Endothelial cell of umbilical vein (primary cell): ENCODE results near the gene TXNL4B. TPM values are rescaled to one million over a fixed set of nuclear protein-coding genes. Genes with fewer than 3 reads are reported as not detected.

Experiments
- BruUV-seq: library from RNA; stranded (reverse); fragments of 400-500 nt; replicated peaks from 2 replicates; lab custom pipeline; 2021; lab: Mats Ljungman, UMichigan
- CTCF ChIA-PET: fragments of 300-600, 350-600 bp; sonication (Branson Sonifier 250); formaldehyde crosslinking; loops from one replicate; lab custom pipeline; 2021; ENCODE audit warnings: antibody characterized with exemption, inconsistent platforms; lab: Charles Lee
- POLR2A ChIA-PET: fragments of 300-600, 350-600 bp; sonication (Branson Sonifier 250); formaldehyde crosslinking; loops from one replicate; lab custom pipeline; 2021; ENCODE audit warnings: antibody characterized with exemption, inconsistent platforms; lab: Charles Lee
- DNase-seq: peaks from one replicate; pipeline ENCODE4 v3.0.0-alpha.2; 2011; ENCODE audit warnings: low read depth, low spot score
- FAIRE-seq: peaks from 2 replicates; lab custom pipeline; 2011; peaks lifted over from hg19 to GRCh38; lab: Jason Lieb, UNC
- H2AFZ ChIP-seq: 2 replicates; pipeline ENCODE4 v1.6.0; 2012; ENCODE audit warnings: low read depth, low read length, control low read depth, inconsistent platforms
- H3K27ac ChIP-seq: 2 replicates; pipeline ENCODE4 v1.5.1; 2011; ENCODE audit warnings: low read depth, mild to moderate bottlenecking, control low read depth, low read length, moderate library complexity; ENCODE audit not compliant: insufficient read depth
- H3K27me3 ChIP-seq, 2 experiments: 2 replicates each; pipeline versions ENCODE4 v1.6.0 to v1.6.1; 2011; ENCODE audit warnings: low read length in 2 of 2, mixed read lengths in 1 of 2; ENCODE audit not compliant: control insufficient read depth in 2 of 2, insufficient read depth in 2 of 2
- H3K36me3 ChIP-seq, 2 experiments: 2 replicates in 1 of 2; 3 replicates in 1 of 2; pipeline ENCODE4 v1.5.1; 2011; ENCODE audit warnings: low read length in 2 of 2, mild to moderate bottlenecking in 1 of 2, moderate library complexity in 1 of 2; ENCODE audit not compliant: control insufficient read depth in 2 of 2, insufficient read depth in 2 of 2; ENCODE audit errors: extremely low read depth in 1 of 2
- H3K4me1 ChIP-seq: 3 replicates; pipeline ENCODE4 v1.5.1; 2011; ENCODE audit warnings: mild to moderate bottlenecking, low read length; ENCODE audit not compliant: control insufficient read depth, insufficient read depth; ENCODE audit errors: extremely low read depth
- H3K4me2 ChIP-seq: 2 replicates; pipeline ENCODE4 v1.6.1; 2011; ENCODE audit warnings: low read length, control low read depth, mixed read lengths; ENCODE audit not compliant: insufficient read depth
- H3K4me3 ChIP-seq, 3 experiments: fragments of 200-600 bp in 1 of 3; sonication (generic), shearing (Covaris generic) in 1 of 3; replicated peaks in 1 of 3; 2 replicates each; pipeline ENCODE4 v1.5.1; 2011 to 2016; ENCODE audit warnings: control low read depth in 3 of 3, low read length in 3 of 3, mild to moderate bottlenecking in 2 of 3, inconsistent platforms in 1 of 3, low read depth in 1 of 3, moderate library complexity in 1 of 3; ENCODE audit not compliant: insufficient read depth in 1 of 3
- H3K79me2 ChIP-seq: 2 replicates; pipeline ENCODE4 v1.6.0; 2012; ENCODE audit warnings: low read length, inconsistent platforms; ENCODE audit not compliant: control insufficient read depth, insufficient read depth
- H3K9ac ChIP-seq: replicated peaks from 2 replicates; pipeline ENCODE3; 2011; ENCODE audit warnings: low read length, control low read depth; ENCODE audit not compliant: insufficient read depth; ENCODE audit errors: extremely low read depth
- H3K9me1 ChIP-seq: replicated peaks from 3 replicates; pipeline ENCODE4 v1.6.0; 2011; ENCODE audit warnings: mild to moderate bottlenecking, low read length; ENCODE audit not compliant: control insufficient read depth, insufficient read depth; ENCODE audit errors: extremely low read depth
- H3K9me3 ChIP-seq: replicated peaks from 2 replicates; pipeline ENCODE4 v1.5.1; 2012; ENCODE audit warnings: low read length, inconsistent platforms; ENCODE audit not compliant: control insufficient read depth, insufficient read depth
- H4K20me1 ChIP-seq: replicated peaks from 2 replicates; pipeline ENCODE3; 2011; ENCODE audit warnings: mild to moderate bottlenecking, low read length; ENCODE audit not compliant: control insufficient read depth, insufficient read depth; ENCODE audit errors: extremely low read depth
- EZH2 ChIP-seq: IDR thresholded peaks from 2 replicates; pipeline ENCODE4 v1.6.1; 2012; ENCODE audit warnings: borderline replicate concordance, low read depth, mild to moderate bottlenecking, moderate library complexity, low read length, inconsistent platforms; ENCODE audit not compliant: severe bottlenecking
- POLR2A ChIP-seq: IDR thresholded peaks from 2 replicates; pipeline ENCODE4 v1.6.1; 2012; ENCODE audit warnings: low read depth, mild to moderate bottlenecking, control low read depth, low read length
- dilution Hi-C: fragments of 300-500 bp; cut with MboI; formaldehyde crosslinking; loops from one replicate; pipeline ENCODE4 v1.15.0; 2019; ENCODE audit warnings: low sequenced_read_pairs; ENCODE audit not compliant: extremely low pct_ligation_motif_present
- intact Hi-C: fragments of 100-400 bp; cut with micrococcal nuclease; formaldehyde crosslinking; loops from one replicate; pipeline ENCODE4 v1.10.0; 2022
- polyA plus RNA-seq, 4 experiments: library from polyadenylated mRNA; depleted of rRNA in 3 of 4; stranded (reverse) in 3 of 4; unstranded in 1 of 4; fragments of >200 nt; gene quantifications; 2 replicates each; pipeline versions ENCODE4 v1.2.1 to v1.2.3, GENCODE V29; 2011 to 2012; ENCODE audit warnings: missing spikeins in 1 of 4
- total RNA-seq: library from RNA; stranded (reverse); gene quantifications from 2 replicates; pipeline ENCODE4 v1.2.3, GENCODE V29; 2021
- TF ChIP-seq, protein P1 (sequence below), 2 donors: IDR thresholded peaks; 1 replicate in 1 of 2; 2 replicates in 1 of 2; pipeline ENCODE4 v1.5.1; 2011; ENCODE audit warnings: low read length in 2 of 2, mild to moderate bottlenecking in 2 of 2, moderate library complexity in 2 of 2, control low read depth in 1 of 2, inconsistent platforms in 1 of 2, low read depth in 1 of 2; ENCODE audit not compliant: insufficient read depth in 1 of 2; ENCODE audit errors: extremely low read depth in 1 of 2

The TXNL4B gene
- total and polyA plus RNA-seq, 2 donors (not counting 3 experiments of a cell fraction or from before 2014, with no cell fraction given): 10.0 to 12.7 TPM

DNA sequence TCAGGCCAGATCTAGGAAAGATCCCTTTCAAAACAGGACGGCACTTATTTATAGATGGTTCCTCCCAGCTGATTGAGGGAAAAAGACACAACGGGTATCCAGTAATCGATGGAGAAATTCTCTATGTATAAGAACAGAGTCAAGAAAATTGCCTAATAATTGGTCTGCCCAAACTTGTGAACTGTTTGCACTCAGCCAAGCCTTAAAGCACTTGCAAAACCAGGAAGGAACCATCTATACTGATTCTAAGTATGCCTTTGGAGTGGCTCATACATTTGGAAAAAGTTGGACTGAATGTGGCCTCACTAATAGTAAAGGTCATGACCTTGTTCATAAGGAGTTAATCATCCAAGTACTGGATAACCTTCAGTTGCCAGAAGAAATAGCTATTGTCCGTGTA, 24.5 kb downstream of the TXNL4B start:
- no peak overlapping the region for H3K4me3 ChIP-seq
- H3K4me2 ChIP-seq: no peak overlapping the region
- H3K27me3 ChIP-seq: no peaks in the 10 kb centered on the region
- DNase-seq (no peak), FAIRE-seq (no peak)
- H3K4me1 ChIP-seq: no peaks in the 10 kb centered on the region
- no peaks in the 10 kb centered on the region for H3K9me1 ChIP-seq
- no peaks in the 10 kb centered on the region for H4K20me1 ChIP-seq
- H3K9me3 ChIP-seq: no peaks in the 10 kb centered on the region
- H3K36me3 ChIP-seq: no peaks in the 10 kb centered on the region
- no peak overlapping the region for H2AFZ ChIP-seq
- CTCF ChIA-PET: no interaction called here
- POLR2A ChIA-PET: no interaction called here
- TF ChIP-seq EZH2: no peak
- no peak for TF ChIP-seq POLR2A
- no peak overlapping the region for H3K9ac ChIP-seq
- no TSS peak for BruUV-seq
- dilution Hi-C loops (no loop called here), intact Hi-C loops (loop anchor here (10.0 kb wide), 1 partner anchor 1886 kb away; no protein-coding TSS in a partner anchor)
- no peaks in the 10 kb centered on the region for H3K79me2 ChIP-seq
- H3K27ac ChIP-seq: no peak overlapping the region

DNA sequence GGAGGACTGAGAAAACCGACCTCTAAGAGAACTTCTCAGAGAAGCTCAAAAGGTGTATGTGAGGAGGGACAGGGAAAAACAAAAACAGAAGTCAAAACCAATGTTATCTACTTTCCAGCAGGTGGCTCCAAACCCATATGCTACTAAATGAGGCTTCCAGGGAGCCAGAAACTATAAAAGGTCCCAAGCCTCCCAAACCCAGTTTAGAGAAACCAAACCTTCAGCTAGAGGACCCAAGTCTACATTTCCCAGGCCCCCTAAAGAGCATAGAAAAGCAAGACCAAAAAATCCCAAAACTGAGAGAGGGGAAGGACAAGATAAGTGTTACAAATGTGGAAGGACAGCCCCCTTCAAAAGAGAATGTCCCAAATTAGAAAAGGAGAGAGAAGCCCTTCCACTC, 26.7 kb downstream of the TXNL4B start:
- FAIRE-seq: no peak
- no peaks in the 10 kb centered on the region for H3K9me1 ChIP-seq
- no peaks in the 10 kb centered on the region for H4K20me1 ChIP-seq
- CTCF ChIA-PET: interaction anchor here (0.7 to 2.6 kb wide), 15 partner anchors 11 to 1890 kb away, joined by 3 to 16 read pairs (median 4); partner anchors contain the start of genes DHX38 and TXNL4B
- intact Hi-C loops (loop anchor here (1.0 to 10.0 kb wide), 3 partner anchors 27 to 1888 kb away; partner anchors contain the start of genes DHX38 and TXNL4B), dilution Hi-C loops (no loop called here)
- H3K79me2 ChIP-seq: no peaks in the 10 kb centered on the region
- H3K27me3 ChIP-seq: peaks cover 0 to 1% of the 10 kb centered on the region in 2 experiments
- no peak overlapping the region for H3K4me3 ChIP-seq
- POLR2A ChIA-PET: no interaction called here
- DNase-seq: peak; percentile 39
- H3K4me1 ChIP-seq: no peaks in the 10 kb centered on the region
- BruUV-seq: no TSS peak
- no peak overlapping the region for H3K4me2 ChIP-seq
- no peak overlapping the region for H3K9ac ChIP-seq
- no peak overlapping the region for H2AFZ ChIP-seq
- H3K9me3 ChIP-seq: no peaks in the 10 kb centered on the region
- H3K27ac ChIP-seq: no peak overlapping the region
- TF ChIP-seq POLR2A: no peak
- TF ChIP-seq, protein P1, sequence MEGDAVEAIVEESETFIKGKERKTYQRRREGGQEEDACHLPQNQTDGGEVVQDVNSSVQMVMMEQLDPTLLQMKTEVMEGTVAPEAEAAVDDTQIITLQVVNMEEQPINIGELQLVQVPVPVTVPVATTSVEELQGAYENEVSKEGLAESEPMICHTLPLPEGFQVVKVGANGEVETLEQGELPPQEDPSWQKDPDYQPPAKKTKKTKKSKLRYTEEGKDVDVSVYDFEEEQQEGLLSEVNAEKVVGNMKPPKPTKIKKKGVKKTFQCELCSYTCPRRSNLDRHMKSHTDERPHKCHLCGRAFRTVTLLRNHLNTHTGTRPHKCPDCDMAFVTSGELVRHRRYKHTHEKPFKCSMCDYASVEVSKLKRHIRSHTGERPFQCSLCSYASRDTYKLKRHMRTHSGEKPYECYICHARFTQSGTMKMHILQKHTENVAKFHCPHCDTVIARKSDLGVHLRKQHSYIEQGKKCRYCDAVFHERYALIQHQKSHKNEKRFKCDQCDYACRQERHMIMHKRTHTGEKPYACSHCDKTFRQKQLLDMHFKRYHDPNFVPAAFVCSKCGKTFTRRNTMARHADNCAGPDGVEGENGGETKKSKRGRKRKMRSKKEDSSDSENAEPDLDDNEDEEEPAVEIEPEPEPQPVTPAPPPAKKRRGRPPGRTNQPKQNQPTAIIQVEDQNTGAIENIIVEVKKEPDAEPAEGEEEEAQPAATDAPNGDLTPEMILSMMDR (IDR thresholded peaks at IDR 0.05; ENCODE audit: extremely low read depth in 1 of 2, insufficient read depth in 1 of 2, low read depth in 1 of 2, low read length in 2 of 2): peak; percentile 36 to 52
- no peaks in the 10 kb centered on the region for H3K36me3 ChIP-seq
